ENCODE data around the gene IQSEC1.

Gene IQSEC1

DNA sequence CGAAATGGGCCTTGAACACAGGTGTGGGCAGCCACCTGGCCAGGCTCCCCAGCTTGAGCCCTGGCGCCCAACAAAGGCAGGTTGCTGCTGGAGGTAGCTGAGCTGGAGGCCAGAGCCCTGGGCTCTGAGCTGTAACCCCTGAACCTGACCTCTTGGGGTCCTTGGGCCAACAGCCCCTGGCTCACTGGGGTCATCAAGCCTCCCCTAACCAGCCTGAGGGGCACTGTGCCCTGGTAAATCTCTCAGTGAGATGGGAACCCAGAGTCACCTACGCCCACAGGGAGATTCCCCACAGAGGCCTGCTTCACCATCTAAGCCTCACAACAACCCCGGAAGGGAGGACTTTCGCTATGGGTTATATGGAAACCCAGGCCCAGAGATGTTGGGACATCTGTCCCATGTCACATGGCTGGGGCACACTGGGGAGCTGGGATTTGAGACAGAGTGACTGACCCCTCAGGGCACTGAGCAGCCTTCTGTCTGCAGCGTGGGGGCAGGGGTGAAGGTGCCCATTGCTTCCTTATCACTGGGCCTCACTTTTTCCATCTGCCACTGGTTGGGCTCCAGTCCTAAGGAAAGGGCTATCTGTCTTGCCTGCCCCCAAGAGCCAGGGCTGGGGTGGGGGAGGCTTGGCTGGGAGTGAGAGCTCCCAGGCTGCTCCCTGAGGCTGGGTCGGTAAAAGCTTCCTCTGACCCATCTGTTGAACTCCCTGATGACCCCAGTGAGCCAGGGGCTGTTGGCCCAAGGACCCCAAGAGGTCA, 59.1 kb downstream of the IQSEC1 start:
- no peak for DNase-seq (ENCODE audit: low read depth)
- TF ChIP-seq, protein P1, sequence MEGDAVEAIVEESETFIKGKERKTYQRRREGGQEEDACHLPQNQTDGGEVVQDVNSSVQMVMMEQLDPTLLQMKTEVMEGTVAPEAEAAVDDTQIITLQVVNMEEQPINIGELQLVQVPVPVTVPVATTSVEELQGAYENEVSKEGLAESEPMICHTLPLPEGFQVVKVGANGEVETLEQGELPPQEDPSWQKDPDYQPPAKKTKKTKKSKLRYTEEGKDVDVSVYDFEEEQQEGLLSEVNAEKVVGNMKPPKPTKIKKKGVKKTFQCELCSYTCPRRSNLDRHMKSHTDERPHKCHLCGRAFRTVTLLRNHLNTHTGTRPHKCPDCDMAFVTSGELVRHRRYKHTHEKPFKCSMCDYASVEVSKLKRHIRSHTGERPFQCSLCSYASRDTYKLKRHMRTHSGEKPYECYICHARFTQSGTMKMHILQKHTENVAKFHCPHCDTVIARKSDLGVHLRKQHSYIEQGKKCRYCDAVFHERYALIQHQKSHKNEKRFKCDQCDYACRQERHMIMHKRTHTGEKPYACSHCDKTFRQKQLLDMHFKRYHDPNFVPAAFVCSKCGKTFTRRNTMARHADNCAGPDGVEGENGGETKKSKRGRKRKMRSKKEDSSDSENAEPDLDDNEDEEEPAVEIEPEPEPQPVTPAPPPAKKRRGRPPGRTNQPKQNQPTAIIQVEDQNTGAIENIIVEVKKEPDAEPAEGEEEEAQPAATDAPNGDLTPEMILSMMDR (conservative IDR thresholded peaks at IDR 0.05; ENCODE audit: control insufficient read depth, insufficient read depth, low read depth, low read length) = no peak
- no peak overlapping the region for H3K4me3 ChIP-seq (ENCODE audit: control insufficient read depth, low read depth, low read length)

DNA sequence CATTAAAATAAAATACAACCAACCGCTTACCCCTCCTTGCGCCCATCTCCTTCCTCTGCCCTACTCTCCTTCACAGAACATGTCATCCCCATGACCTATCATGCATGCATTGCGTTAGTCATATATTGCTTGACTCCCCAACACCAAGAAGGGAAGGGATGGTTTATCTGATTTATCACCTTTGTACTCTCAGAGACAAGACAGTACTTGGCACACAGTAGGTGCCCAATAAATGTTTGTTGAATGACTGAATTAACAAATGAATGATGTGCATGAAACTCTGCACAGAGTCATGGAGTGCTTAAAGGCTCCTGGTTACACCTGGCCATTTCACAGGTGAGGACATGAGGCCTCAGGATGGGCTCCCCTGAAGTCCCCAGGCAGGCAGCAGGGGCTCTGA, 59.7 kb downstream of the IQSEC1 start:
- no peak for DNase-seq (ENCODE audit: low read depth)
- TF ChIP-seq, protein P1 (conservative IDR thresholded peaks at IDR 0.05; ENCODE audit: control insufficient read depth, insufficient read depth, low read depth, low read length) = no peak
- no peak overlapping the region for H3K4me3 ChIP-seq (ENCODE audit: control insufficient read depth, low read depth, low read length)

DNA sequence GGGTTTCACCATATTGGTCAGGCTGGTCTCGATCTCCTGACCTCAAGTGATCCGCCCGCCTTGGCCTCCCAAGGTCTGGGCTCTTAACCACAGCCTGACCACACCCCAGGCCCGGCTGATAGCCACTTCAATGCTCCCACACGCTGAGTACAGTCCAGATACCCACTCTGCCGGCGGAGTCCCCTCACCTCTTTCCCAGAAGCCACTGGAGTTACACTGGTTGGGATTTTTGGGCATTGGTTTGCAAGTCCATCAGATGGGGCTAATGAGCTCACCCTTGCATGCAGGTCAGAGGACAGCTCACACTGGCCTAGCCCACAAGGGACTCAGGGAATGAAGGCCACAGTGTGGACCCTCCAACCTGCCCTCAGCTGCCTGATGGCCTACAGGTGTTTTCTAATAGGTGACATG, 60.1 kb downstream of the IQSEC1 start:
- H3K4me3 ChIP-seq (ENCODE audit: control insufficient read depth, low read depth, low read length) = no peak overlapping the region
- DNase-seq (ENCODE audit: low read depth) = no peak
- TF ChIP-seq, protein P1 (conservative IDR thresholded peaks at IDR 0.05; ENCODE audit: control insufficient read depth, insufficient read depth, low read depth, low read length) = no peak

DNA sequence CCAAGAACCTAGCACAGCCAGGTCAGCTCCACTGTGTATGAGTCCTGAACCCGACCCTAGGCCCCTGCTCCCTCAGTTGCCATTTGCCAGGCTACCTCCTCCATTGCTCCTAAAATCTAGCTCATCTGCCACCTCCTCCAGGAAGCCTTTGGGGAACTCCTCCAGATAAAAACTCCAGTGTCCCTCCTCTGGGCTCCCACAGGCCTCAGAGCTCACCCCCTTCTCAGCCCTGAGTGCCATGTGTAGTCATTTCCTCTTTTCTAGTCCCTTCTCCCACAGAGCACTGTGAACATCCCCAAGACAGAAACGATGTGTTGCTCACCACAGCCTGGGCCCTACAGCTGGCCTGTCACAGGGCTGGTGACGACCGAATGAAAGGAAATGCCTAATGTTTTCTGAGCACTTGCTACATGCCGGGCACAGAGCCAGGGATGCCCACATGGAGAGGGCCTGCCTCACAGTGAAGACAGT, 61.0 kb downstream of the IQSEC1 start:
- no peak for DNase-seq (ENCODE audit: low read depth)
- TF ChIP-seq, protein P1 (conservative IDR thresholded peaks at IDR 0.05; ENCODE audit: control insufficient read depth, insufficient read depth, low read depth, low read length) = no peak
- H3K4me3 ChIP-seq (ENCODE audit: control insufficient read depth, low read depth, low read length) = no peak overlapping the region

- H3K4me3 ChIP-seq (ENCODE audit: control insufficient read depth, low read depth, low read length) = no peak overlapping the region
- TF ChIP-seq, protein P1 (conservative IDR thresholded peaks at IDR 0.05; ENCODE audit: control insufficient read depth, insufficient read depth, low read depth, low read length) = no peak
- no peak for DNase-seq (ENCODE audit: low read depth)
These were observed 61.5 kb downstream of the IQSEC1 start for GRCh38 chr3:13011573-13012220.

DNA sequence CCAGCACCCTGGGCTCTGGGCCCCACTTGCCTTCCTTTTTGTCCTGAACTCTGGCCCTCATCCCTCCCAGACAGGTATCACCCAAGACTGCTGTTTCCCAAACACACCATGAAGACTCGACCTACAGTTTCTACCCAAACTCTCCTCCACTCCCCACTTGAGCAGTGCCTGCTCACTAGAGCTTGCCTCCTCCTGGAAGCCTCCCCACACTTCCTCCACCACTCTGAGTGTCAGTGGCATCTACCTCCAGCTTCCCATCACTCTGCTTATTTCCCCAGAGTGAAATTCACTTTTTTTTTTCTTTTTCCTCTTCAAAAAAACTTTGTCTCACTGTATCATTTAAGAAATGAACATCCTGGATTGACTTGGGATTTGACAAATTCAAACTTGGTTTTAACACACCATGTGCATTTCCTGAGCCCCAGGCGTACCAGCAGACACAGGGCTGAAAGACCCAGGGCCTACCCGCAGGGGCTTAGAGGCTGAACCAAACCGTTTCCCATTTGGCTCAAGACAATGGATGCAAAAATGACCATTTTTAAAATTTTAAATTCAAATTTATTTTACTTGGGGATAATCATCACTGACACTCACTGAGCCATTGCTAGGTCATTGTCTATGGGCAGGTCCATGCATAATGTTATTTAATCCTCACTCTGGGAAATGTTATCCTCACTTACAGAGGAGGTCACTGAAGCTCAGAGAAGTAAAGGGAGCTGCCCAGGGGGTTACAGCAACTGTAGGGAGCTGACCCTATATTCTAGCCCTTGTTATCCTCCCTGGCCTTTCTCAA, 62.3 kb downstream of the IQSEC1 start:
- DNase-seq (ENCODE audit: low read depth) = no peak
- no peak overlapping the region for H3K4me3 ChIP-seq (ENCODE audit: control insufficient read depth, low read depth, low read length)
- TF ChIP-seq, protein P1 (conservative IDR thresholded peaks at IDR 0.05; ENCODE audit: control insufficient read depth, insufficient read depth, low read depth, low read length) = no peak

All from fibroblast of mammary gland (primary cell).